ENCODE measurements around the gene AIFM3.

Gene AIFM3

DNA sequence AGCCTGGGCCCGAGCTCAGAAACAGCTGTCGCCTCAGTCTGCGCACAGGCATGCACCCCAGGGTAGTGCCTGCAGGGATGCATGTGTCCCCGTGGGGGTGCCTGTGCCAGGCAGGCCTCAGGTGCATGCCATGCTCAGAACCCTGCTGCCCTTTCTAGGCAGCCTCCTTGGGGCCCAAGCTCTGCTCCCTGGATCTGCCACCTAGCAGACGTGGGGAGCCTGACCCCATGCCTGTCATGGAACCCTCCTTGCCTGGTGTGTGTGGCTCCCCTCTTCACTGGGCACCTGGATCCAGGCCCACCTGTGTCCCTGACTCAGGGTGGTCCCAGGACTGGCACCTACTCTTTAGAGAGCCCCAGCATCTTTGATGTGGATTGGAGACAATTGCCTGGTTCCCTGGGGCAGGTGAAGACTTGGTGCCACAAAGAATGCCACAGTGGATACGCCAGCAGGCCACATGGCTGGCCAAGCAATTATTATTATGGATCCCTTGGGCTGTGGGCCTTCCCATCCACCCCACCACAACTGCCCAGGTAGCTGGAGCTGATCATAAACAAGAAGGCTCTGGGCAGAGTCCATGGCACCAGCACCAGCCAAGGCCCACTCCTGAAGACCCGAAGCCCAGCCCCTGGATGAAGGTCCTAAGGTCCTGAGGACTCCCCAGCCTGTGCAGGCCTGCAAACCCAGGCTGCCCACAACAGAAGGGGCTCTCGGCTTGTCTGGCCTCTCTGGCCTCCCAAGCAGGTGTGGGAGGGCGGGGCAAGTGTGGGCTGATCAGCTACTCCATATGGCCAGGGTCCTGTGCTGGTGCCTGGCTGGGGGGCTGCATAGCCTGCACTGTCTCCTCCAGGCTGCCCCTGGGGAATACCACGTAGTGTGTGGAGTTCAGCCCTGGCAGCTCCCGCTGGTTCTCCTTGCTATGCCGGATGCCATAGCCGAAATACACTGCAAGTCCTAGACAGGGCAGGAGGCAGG lies 61.5 kb downstream of the AIFM3 start:
- no peak for DNase-seq (ENCODE audit: low spot score)

- DNase-seq (ENCODE audit: low spot score): no peak
Observed at GRCh38 chr22:21029486-21030025, 62.5 kb downstream of the AIFM3 start.

DNA sequence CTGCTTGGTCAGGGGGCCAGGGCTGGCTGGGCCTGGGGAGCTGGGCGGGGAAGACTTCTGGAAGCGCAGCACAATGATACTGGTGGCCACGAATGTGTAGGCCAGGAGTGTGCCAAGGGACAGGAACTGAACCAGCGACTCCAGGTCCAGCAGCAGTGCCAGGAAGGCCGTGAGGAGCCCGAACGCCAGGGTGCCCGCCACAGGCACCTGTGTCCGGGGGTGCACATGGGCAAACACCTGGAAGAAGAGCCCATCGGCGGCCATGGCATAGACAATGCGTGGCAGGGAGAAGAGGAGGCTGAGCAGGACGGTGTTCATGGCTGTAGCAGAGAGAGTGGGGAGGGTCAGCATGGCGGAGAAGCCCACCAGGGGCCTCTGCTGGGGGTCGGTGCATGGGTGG lies 63.0 kb downstream of the AIFM3 start:
- no peak for DNase-seq (ENCODE audit: low spot score)
